GM18508 (cell line): ENCODE measurements around the gene SACS.

Experiments used
- ATAC-seq: cut with Tn5 transposase; IDR thresholded peaks from one replicate; pipeline ENCODE4 v1.9.1; 2021; ENCODE audit warnings: moderate number of reproducible peaks; ENCODE audit not compliant: insufficient read depth, unreplicated experiment

The SACS gene

GRCh38 chr13:23375001-23375971, 58.2 kb downstream of the SACS start:
- ATAC-seq, result peak; percentile 40

- no peak for ATAC-seq
Observed at GRCh38 chr13:23372264-23372906, 61.1 kb downstream of the SACS start.

- ATAC-seq, result no peak
Observed at GRCh38 chr13:23367907-23368306, 65.6 kb downstream of the SACS start.

- no peak for ATAC-seq
Observed at GRCh38 chr13:23365652-23366051, 67.8 kb downstream of the SACS start.

- no peak for ATAC-seq
Observed at GRCh38 chr13:23359882-23360281, 73.6 kb downstream of the SACS start.

- ATAC-seq, result no peak
Observed at GRCh38 chr13:23357349-23357748, 76.2 kb downstream of the SACS start.

GRCh38 chr13:23356368-23356767, 77.1 kb downstream of the SACS start:
- no peak for ATAC-seq

GRCh38 chr13:23354520-23354919, 79.0 kb downstream of the SACS start:
- no peak for ATAC-seq

GRCh38 chr13:23352161-23352560, 81.3 kb downstream of the SACS start:
- no peak for ATAC-seq

GRCh38 chr13:23350009-23350408, 83.5 kb downstream of the SACS start:
- ATAC-seq, result no peak

GRCh38 chr13:23349161-23349897, 84.2 kb downstream of the SACS start:
- ATAC-seq, result no peak

GRCh38 chr13:23348262-23349127, 85.0 kb downstream of the SACS start:
- no peak for ATAC-seq

- no peak for ATAC-seq
Observed at GRCh38 chr13:23347601-23348000, 85.9 kb downstream of the SACS start.

- no peak for ATAC-seq
Observed at GRCh38 chr13:23344931-23345595, 88.4 kb downstream of the SACS start.

- ATAC-seq, result no peak
Observed at GRCh38 chr13:23339225-23339624, 94.3 kb downstream of the SACS start.

- no peak for ATAC-seq
Observed at GRCh38 chr13:23330356-23330755, 103.1 kb downstream of the SACS start.

GRCh38 chr13:23325191-23325590, 108.3 kb downstream of the SACS start:
- ATAC-seq, result no peak

GRCh38 chr13:23323946-23324709, 109.4 kb downstream of the SACS start:
- ATAC-seq, result no peak
